Mammary epithelial cell (primary cell): ENCODE measurements around the gene DHX9.

Experiments
- CTCF ChIP-seq, 2 donors: IDR thresholded peaks in 1 of 2; conservative IDR thresholded peaks in 1 of 2; 2 replicates each; pipeline ENCODE4 v1.5.1; 2011 to 2012; ENCODE audit warnings: inconsistent platforms in 2 of 2, low read length in 2 of 2, mild to moderate bottlenecking in 2 of 2, control low read depth in 1 of 2, low read depth in 1 of 2; ENCODE audit not compliant: insufficient read depth in 1 of 2; ENCODE audit errors: extremely low read depth in 1 of 2
- EZH2 ChIP-seq: IDR thresholded peaks from 2 replicates; pipeline ENCODE4 v1.6.1; 2012; ENCODE audit warnings: low read length, inconsistent platforms, borderline replicate concordance

- no peak for TF ChIP-seq CTCF (conservative IDR thresholded peaks at IDR 0.05 in 1 of 2, IDR thresholded peaks at IDR 0.05 in 1 of 2; ENCODE audit: extremely low read depth in 1 of 2, insufficient read depth in 1 of 2, low read depth in 1 of 2, low read length in 2 of 2)
- no peak for TF ChIP-seq EZH2
Measured at GRCh38 chr1:182861994-182862393, 22.8 kb downstream of the DHX9 start.
